BJ (cell line): ENCODE data around the gene UCKL1. TPM values are rescaled to one million over a fixed set of nuclear protein-coding genes. Genes with fewer than 3 reads are reported as not detected.
"Not testable (repeated sequence)": the region's sequence is repeated elsewhere in the genome, so short reads cannot be mapped to it uniquely, and the experiment has no call there.

Experiments
- CTCF ChIA-PET: fragments of 350-600 bp; formaldehyde crosslinking; extraction: SDS; loops from one replicate; lab custom pipeline; 2021; ENCODE audit warnings: antibody characterized with exemption, inconsistent platforms; lab: Yijun Ruan, JAX
- POLR2A ChIA-PET: fragments of 300-600 bp; sonication (Branson Sonifier 250); formaldehyde crosslinking; extraction: SDS; loops from one replicate; lab custom pipeline; 2021; ENCODE audit warnings: antibody characterized with exemption; lab: Charles Lee
- DNase-seq: peaks from one replicate; pipeline ENCODE4 v3.0.0-alpha.2; 2011; ENCODE audit warnings: low read depth
- H3K27me3 ChIP-seq: 2 replicates; pipeline ENCODE4 v1.6.0; 2011; ENCODE audit warnings: low read length; ENCODE audit not compliant: control insufficient read depth, insufficient read depth
- H3K36me3 ChIP-seq: 2 replicates; pipeline ENCODE4 v1.5.1; 2011; ENCODE audit warnings: low read length; ENCODE audit not compliant: control insufficient read depth, insufficient read depth
- H3K4me3 ChIP-seq: 2 replicates; pipeline ENCODE4 v1.5.1; 2011; ENCODE audit warnings: low read depth, mild to moderate bottlenecking, control low read depth, low read length
- CTCF ChIP-seq: IDR thresholded peaks from 2 replicates; pipeline ENCODE4 v1.5.1; 2011; ENCODE audit warnings: low read depth, mild to moderate bottlenecking, control low read depth, inconsistent platforms, low read length, moderate library complexity; ENCODE audit not compliant: insufficient read depth
- polyA plus RNA-seq: library from polyadenylated mRNA; depleted of rRNA; stranded (reverse); fragments of >200 nt; gene quantifications from 2 replicates; pipeline ENCODE4 v1.2.3, GENCODE V29; 2011

The UCKL1 gene
- polyA plus RNA-seq, 1 experiment, result 40.1 TPM

GRCh38 chr20:63933646-63934045 is 22.6 kb downstream of the UCKL1 start:
- POLR2A ChIA-PET, result no interaction called here
- peaks cover 41% of the 10 kb centered on the region for H3K36me3 ChIP-seq

GRCh38 chr20:63932606-63933160 is 23.5 kb downstream of the UCKL1 start:
- Histone ChIP-seq H3K27me3 (no peaks in the 10 kb centered on the region), H3K36me3 (peaks cover 40% of the 10 kb centered on the region), H3K4me3 (no peak overlapping the region)
- no peak for TF ChIP-seq CTCF
- POLR2A ChIA-PET, result no interaction called here
- CTCF ChIA-PET, result interaction anchor here (0.6 to 1.1 kb wide), 2 partner anchors 41 to 168 kb away, joined by 3 read pairs; no protein-coding TSS in a partner anchor
- no peak for DNase-seq

More at GRCh38 chr20:63933646-63934045, 22.6 kb downstream of the UCKL1 start:
- H3K4me3 ChIP-seq, result no peak overlapping the region
- CTCF ChIA-PET, result interaction anchor here (1.0 to 1.9 kb wide), 3 partner anchors 13 to 40 kb away, joined by 3 to 8 read pairs (median 4); no protein-coding TSS in a partner anchor
- no peaks in the 10 kb centered on the region for H3K27me3 ChIP-seq
- no peak for TF ChIP-seq CTCF
- DNase-seq, result no peak

- ChIA-PET CTCF (no interaction called here), POLR2A (no interaction called here)
- Histone ChIP-seq H3K4me3 (no peak overlapping the region), H3K27me3 (no peaks in the 10 kb centered on the region), H3K36me3 (peaks cover 40% of the 10 kb centered on the region)
- no peak for TF ChIP-seq CTCF
- no peak for DNase-seq
These were observed 24.5 kb downstream of the UCKL1 start for GRCh38 chr20:63931735-63932134.

GRCh38 chr20:63930971-63931553 is 25.2 kb downstream of the UCKL1 start:
- Histone ChIP-seq H3K36me3 (peaks cover 40% of the 10 kb centered on the region), H3K27me3 (no peaks in the 10 kb centered on the region), H3K4me3 (no peak overlapping the region)
- POLR2A ChIA-PET, result no interaction called here
- TF ChIP-seq CTCF, result no peak
- DNase-seq, result no peak
- CTCF ChIA-PET, result no interaction called here

- POLR2A ChIA-PET, H3K4me3 ChIP-seq, DNase-seq, H3K27me3 ChIP-seq: not testable (repeated sequence)
- CTCF ChIA-PET, result interaction anchor here (0.6 kb wide), 1 partner anchor 28 kb away, joined by 3 read pairs; no protein-coding TSS in a partner anchor
- peaks cover 34% of the 10 kb centered on the region for H3K36me3 ChIP-seq
These were observed 26.7 kb downstream of the UCKL1 start for GRCh38 chr20:63929473-63929883.
